Measurements from ENCODE around the gene CHP2.

The CHP2 gene

GRCh38 chr16:23768581-23768980 is 13.8 kb downstream of the CHP2 start:
- no peak for TF ChIP-seq CTCF (IDR thresholded peaks at IDR 0.05; ENCODE audit: low read depth, low read length)
- Histone ChIP-seq H3K27ac (no peak overlapping the region), H3K36me3 (no peaks in the 10 kb centered on the region), H3K4me3 (ENCODE audit: low read depth, low read length) (no peak overlapping the region), H3K9me3 (ENCODE audit: severe bottlenecking) (no peaks in the 10 kb centered on the region), H3K27me3 (ENCODE audit: insufficient read depth, low read depth, severe bottlenecking) (no peaks in the 10 kb centered on the region)
- no peak for DNase-seq

DNA sequence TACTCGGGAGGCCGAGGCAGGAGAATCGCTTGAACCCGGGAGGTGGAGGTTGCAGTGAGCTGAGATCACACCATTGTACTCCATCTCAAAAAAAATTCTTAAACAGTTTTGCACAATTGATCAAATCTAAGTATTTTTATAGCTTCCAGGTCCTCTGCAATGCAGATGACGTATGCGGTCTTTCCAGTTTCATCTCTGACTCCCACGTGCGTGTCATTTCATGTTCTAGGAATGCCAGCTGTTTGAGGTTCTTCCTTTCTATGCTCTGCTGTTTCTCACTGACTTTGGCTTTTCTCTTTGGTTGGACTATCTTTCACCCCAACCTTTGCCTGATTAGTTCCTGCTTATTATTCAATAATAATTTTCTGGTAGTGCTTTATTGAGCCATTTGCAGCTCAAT is 16.2 kb downstream of the CHP2 start:
- no peak for DNase-seq
- Histone ChIP-seq H3K4me3 (ENCODE audit: low read depth, low read length) (no peak overlapping the region), H3K36me3 (no peaks in the 10 kb centered on the region), H3K9me3 (ENCODE audit: severe bottlenecking) (no peaks in the 10 kb centered on the region), H3K27ac (no peak overlapping the region), H3K27me3 (ENCODE audit: insufficient read depth, low read depth, severe bottlenecking) (no peaks in the 10 kb centered on the region)
- TF ChIP-seq CTCF (IDR thresholded peaks at IDR 0.05; ENCODE audit: low read depth, low read length), result no peak

- Histone ChIP-seq H3K27ac (no peak overlapping the region), H3K36me3 (no peaks in the 10 kb centered on the region), H3K9me3 (ENCODE audit: severe bottlenecking) (no peaks in the 10 kb centered on the region), H3K27me3 (ENCODE audit: insufficient read depth, low read depth, severe bottlenecking) (no peaks in the 10 kb centered on the region), H3K4me3 (ENCODE audit: low read depth, low read length) (no peak overlapping the region)
- no peak for TF ChIP-seq CTCF (IDR thresholded peaks at IDR 0.05; ENCODE audit: low read depth, low read length)
- no peak for DNase-seq
Observed at GRCh38 chr16:23771642-23772041, 16.8 kb downstream of the CHP2 start.

DNA sequence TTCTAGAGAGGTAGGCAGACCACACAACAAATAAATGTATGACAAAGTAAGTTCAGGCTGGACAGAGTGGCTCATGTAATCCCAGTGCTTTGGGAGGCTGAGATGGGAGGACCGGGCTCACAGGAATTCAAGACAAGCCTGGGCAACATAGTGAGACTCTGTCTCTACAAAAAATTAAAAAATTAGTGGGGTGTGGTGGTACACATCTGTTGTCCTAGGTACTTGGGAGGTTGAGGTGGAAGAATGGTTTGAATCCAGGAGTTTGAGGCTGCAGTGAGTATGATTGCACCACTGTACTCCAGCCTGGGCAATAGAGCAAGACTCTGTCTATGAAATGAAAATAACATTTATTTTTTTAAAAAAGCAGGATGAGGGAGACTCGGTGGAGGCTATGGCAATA is 18.5 kb downstream of the CHP2 start:
- H3K9me3 ChIP-seq (ENCODE audit: severe bottlenecking), result no peaks in the 10 kb centered on the region
- no peak overlapping the region for H3K4me3 ChIP-seq (ENCODE audit: low read depth, low read length)
- no peak overlapping the region for H3K27ac ChIP-seq
- TF ChIP-seq CTCF (IDR thresholded peaks at IDR 0.05; ENCODE audit: low read depth, low read length), result no peak
- no peaks in the 10 kb centered on the region for H3K27me3 ChIP-seq (ENCODE audit: insufficient read depth, low read depth, severe bottlenecking)
- DNase-seq, result no peak
- no peaks in the 10 kb centered on the region for H3K36me3 ChIP-seq

DNA sequence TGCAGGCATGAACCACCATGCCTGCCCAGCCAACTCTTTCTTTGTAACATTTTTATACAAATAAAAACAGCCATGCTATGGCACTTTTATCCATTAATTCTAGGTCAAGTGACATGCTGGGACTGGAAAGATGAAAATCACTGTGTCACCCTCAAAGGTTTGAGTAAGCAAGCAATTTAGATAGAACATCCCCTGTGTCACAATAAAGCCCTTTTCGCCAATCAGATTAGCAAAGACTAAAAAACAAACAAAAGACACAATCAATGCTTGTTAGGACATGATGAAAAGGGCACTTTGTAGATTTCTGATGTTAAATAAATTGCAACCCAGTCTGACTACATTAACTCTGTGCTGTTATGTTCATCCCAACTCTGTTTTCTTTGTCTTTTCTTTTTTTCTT is 26.4 kb downstream of the CHP2 start:
- DNase-seq, result no peak
- no peak for TF ChIP-seq CTCF (IDR thresholded peaks at IDR 0.05; ENCODE audit: low read depth, low read length)
- no peak overlapping the region for H3K27ac ChIP-seq
- no peak overlapping the region for H3K4me3 ChIP-seq (ENCODE audit: low read depth, low read length)
- no peaks in the 10 kb centered on the region for H3K9me3 ChIP-seq (ENCODE audit: severe bottlenecking)
- H3K27me3 ChIP-seq (ENCODE audit: insufficient read depth, low read depth, severe bottlenecking), result no peaks in the 10 kb centered on the region
- H3K36me3 ChIP-seq, result no peaks in the 10 kb centered on the region

GRCh38 chr16:23784811-23785447 is 30.1 kb downstream of the CHP2 start:
- H3K27me3 ChIP-seq (ENCODE audit: insufficient read depth, low read depth, severe bottlenecking), result no peaks in the 10 kb centered on the region
- H3K4me3 ChIP-seq (ENCODE audit: low read depth, low read length), result no peak overlapping the region
- DNase-seq, result no peak
- no peak for TF ChIP-seq CTCF (IDR thresholded peaks at IDR 0.05; ENCODE audit: low read depth, low read length)
- no peak overlapping the region for H3K27ac ChIP-seq
- H3K36me3 ChIP-seq, result no peaks in the 10 kb centered on the region
- H3K9me3 ChIP-seq (ENCODE audit: severe bottlenecking), result no peaks in the 10 kb centered on the region

Measured in WERI-Rb-1 (cell line).